ENCODE data around the gene DUOXA1.
A peak's percentile ranks its signal among the peaks of the same experiment; 100 is the strongest.

Gene DUOXA1

DNA sequence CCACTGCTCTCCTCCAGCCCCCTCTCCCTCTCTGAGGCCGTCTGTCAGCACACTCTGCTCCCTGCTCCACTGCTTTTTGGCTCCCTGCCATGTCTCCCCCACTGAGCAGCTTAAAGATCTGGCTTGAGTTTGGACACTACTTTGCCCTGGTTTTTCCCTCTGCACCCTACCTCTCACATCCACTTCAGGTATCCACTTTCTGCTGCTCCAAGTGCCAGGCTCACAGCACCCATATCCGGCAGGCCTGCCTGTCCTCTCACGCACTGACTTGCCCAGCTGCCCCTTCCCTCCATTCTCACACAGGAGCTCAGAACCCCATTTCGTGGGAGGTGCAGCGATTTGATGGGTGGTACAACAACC lies 3.9 kb upstream of the DUOXA1 start:
- no peaks in the 10 kb centered on the region for H3K36me3 ChIP-seq (ENCODE audit: control insufficient read depth, insufficient read depth, low read length)
- WGBS, 2 experiments = 82 to 85% methylated on average over 5 of the region's 5 CpGs
- no peaks in the 10 kb centered on the region for H3K4me1 ChIP-seq (ENCODE audit: control insufficient read depth, insufficient read depth, low read length)
- H3K27me3 ChIP-seq (ENCODE audit: control insufficient read depth, insufficient read depth, low read length, poor library complexity, severe bottlenecking) = peaks cover 85% of the 10 kb centered on the region
- H3K9me3 ChIP-seq (ENCODE audit: control insufficient read depth, low read length) = no peaks in the 10 kb centered on the region
- no peak overlapping the region for H3K4me3 ChIP-seq (ENCODE audit: insufficient read depth, low read depth, low read length)
- H3K27ac ChIP-seq (ENCODE audit: insufficient read depth, low read depth, low read length, poor library complexity, severe bottlenecking) = no peak overlapping the region

DNA sequence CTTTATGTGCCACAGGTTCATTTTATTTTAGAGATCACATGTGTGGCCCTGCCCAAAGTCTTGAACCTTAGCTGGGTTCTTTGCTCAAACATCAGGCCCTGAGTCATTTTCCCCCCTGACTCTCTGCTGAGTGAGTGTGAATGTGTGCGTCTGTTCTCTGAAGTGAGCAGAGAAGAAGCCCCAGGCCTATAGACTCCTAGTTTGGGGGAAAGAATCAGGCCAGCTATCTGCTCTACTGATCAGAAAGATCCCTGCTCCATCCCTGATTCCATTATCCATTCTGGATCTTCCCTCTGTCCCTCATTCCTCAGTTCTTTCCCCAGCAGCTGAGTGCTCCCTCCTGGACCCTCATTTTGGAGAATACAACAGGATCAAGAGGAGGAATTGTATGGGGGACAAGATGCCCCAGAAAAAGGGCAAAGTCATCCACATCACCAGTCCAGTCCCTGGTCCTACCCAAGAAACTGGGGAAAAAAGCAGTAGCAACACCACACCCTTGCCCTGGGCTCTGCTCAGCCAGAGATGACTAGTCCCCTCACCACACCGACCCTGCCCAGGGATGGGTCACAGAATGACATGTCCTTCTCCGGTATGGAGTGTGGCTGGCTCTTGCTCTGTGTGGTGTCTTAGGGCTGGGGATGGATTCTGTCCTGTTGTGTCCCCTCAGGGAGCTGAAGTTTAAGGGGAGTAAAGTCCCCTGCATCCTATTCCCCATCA lies 3.3 kb upstream of the DUOXA1 start:
- no peak overlapping the region for H3K4me3 ChIP-seq (ENCODE audit: insufficient read depth, low read depth, low read length)
- no peaks in the 10 kb centered on the region for H3K36me3 ChIP-seq (ENCODE audit: control insufficient read depth, insufficient read depth, low read length)
- H3K4me1 ChIP-seq (ENCODE audit: control insufficient read depth, insufficient read depth, low read length) = no peaks in the 10 kb centered on the region
- WGBS, 2 experiments = 82 to 91% methylated on average over 3 of the region's 3 CpGs
- no peaks in the 10 kb centered on the region for H3K9me3 ChIP-seq (ENCODE audit: control insufficient read depth, low read length)
- H3K27ac ChIP-seq (ENCODE audit: insufficient read depth, low read depth, low read length, poor library complexity, severe bottlenecking) = no peak overlapping the region
- peaks cover 90% of the 10 kb centered on the region for H3K27me3 ChIP-seq (ENCODE audit: control insufficient read depth, insufficient read depth, low read length, poor library complexity, severe bottlenecking)

DNA sequence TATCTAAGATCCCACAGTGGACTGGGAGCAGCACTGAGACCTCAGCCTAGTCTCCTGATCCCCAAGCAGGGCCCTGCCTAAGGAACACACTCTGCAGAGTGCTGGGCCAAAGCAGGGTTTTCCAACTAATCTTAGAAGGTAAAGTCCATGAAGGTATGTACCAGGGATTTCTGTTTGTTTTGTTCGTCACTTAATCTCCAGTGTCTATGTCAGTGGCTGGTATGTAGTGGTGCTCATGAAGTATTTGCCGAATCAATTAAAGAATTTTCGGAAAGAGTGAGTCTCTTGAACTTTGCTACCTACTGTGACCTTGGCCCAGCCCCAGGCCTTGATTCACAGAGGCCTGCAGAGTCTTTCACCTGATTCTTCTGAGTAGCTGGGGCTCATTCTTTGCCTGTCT lies 1.8 kb upstream of the DUOXA1 start:
- Histone ChIP-seq H3K9me3 (ENCODE audit: control insufficient read depth, low read length) (no peaks in the 10 kb centered on the region), H3K4me1 (ENCODE audit: control insufficient read depth, insufficient read depth, low read length) (no peaks in the 10 kb centered on the region), H3K4me3 (ENCODE audit: insufficient read depth, low read depth, low read length) (no peak overlapping the region), H3K36me3 (ENCODE audit: control insufficient read depth, insufficient read depth, low read length) (no peaks in the 10 kb centered on the region), H3K27ac (ENCODE audit: insufficient read depth, low read depth, low read length, poor library complexity, severe bottlenecking) (no peak overlapping the region), H3K27me3 (ENCODE audit: control insufficient read depth, insufficient read depth, low read length, poor library complexity, severe bottlenecking) (peaks cover 100% of the 10 kb centered on the region)
- WGBS, 2 experiments = 87 to 91% methylated on average over 3 of the region's 3 CpGs

DNA sequence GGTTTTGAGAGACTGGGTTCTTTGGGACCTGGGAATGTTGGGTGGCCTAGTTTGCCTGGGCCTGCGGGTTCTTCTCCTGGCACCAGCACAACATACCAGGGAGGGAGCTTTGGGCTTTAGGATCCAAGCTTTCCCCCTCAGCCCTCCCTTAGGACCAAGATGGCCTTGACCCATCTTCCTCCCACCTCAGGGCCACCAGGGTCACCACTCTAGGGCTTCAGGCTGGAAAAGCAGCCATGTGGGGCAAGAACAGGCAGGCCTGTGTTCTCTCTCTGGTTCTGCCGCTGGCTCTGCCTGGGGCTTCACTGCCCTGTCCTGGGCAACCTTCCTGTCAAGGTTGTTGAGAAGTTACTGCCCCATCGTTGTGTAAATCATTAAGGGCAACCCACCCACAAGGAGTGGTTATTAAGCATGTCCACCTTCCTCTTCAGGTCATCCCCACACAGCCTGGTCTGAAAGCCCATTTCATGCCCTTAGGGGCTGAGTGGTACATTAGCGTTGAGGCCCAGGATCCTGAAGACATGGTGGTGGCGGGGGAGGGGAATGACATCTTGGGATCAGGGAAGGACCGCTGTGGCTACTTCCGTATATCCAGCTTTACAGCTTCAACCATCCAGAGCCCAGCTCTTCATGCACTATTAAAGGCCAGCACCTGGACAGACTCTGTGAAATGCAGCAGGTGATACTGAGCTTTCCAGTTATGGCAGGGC lies 767 bp upstream of the DUOXA1 start:
- H3K27ac ChIP-seq (ENCODE audit: insufficient read depth, low read depth, low read length, poor library complexity, severe bottlenecking) = no peak overlapping the region
- H3K36me3 ChIP-seq (ENCODE audit: control insufficient read depth, insufficient read depth, low read length) = no peaks in the 10 kb centered on the region
- H3K9me3 ChIP-seq (ENCODE audit: control insufficient read depth, low read length) = no peaks in the 10 kb centered on the region
- H3K4me1 ChIP-seq (ENCODE audit: control insufficient read depth, insufficient read depth, low read length) = no peaks in the 10 kb centered on the region
- peaks cover 100% of the 10 kb centered on the region for H3K27me3 ChIP-seq (ENCODE audit: control insufficient read depth, insufficient read depth, low read length, poor library complexity, severe bottlenecking)
- WGBS, 2 experiments = 86 to 88% methylated on average over 7 of the region's 7 CpGs
- no peak overlapping the region for H3K4me3 ChIP-seq (ENCODE audit: insufficient read depth, low read depth, low read length)

DNA sequence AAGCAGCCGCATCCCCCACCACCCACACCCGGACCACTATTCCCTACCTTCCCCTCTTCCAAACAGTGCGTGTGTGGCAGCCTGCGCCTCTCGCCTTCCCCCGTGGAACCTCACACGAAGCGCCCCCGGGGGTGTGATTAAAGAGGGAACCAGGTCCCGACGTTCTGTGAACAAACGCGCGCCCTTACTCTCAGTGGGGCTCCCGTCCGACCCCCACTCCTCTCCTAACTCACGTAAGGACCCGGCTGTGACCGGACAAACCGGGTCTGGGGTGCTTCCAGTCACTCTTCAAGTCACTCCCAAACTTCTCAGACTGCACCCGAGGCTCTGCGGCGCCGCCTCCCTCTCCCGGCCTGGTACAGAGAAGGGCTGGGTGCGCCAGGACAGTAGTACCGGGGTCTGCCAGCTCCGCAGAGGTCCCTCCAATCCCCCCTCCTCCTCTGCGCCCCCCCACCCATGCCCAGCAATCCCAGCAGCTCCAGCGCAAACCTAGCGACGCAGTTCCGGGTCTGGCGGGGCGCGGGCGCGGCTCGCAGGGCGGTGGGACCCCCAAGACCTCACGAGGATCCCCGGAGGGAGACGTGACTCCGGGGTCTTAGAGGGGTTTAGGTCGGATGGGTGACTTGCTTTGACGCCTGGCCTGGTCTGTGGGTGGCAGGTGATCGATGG lies 574 bp downstream of the DUOXA1 start:
- Histone ChIP-seq H3K27ac (ENCODE audit: insufficient read depth, low read depth, low read length, poor library complexity, severe bottlenecking) (no peak overlapping the region), H3K4me3 (ENCODE audit: insufficient read depth, low read depth, low read length) (peak overlapping the region; percentile 16), H3K4me1 (ENCODE audit: control insufficient read depth, insufficient read depth, low read length) (no peaks in the 10 kb centered on the region), H3K36me3 (ENCODE audit: control insufficient read depth, insufficient read depth, low read length) (no peaks in the 10 kb centered on the region), H3K27me3 (ENCODE audit: control insufficient read depth, insufficient read depth, low read length, poor library complexity, severe bottlenecking) (peaks cover 98% of the 10 kb centered on the region), H3K9me3 (ENCODE audit: control insufficient read depth, low read length) (no peaks in the 10 kb centered on the region)
- 9% methylated on average over 47 of the region's 47 CpGs for WGBS, 2 experiments

DNA sequence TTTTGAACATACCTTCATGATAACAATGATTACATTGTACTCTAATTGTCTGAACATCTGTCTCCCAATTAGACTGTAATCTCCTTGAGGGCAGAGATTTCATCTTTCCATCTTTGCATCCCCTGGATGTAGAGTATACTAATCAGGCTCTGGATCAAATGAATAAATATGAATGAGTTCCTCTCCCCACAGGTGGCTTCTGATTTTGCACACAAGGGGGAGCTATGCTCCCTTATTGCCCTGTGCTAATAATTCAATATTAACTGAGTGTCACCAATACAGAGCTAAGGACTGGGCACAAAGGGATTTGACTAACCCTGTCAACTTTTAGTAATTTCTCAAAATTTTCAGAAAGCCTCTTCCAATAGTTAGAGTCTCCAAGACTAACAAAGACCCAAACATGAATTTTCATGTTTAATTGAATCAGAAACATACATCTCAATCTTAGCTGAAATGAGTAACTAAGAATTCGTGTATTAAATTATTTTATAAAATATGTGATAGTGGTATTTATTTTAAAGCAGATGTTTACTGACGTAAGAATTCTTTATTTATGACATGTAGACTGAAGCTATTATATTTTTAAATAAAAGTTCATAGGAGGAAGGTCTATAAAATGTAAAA lies 3.0 kb downstream of the DUOXA1 start:
- Histone ChIP-seq H3K9me3 (ENCODE audit: control insufficient read depth, low read length) (no peaks in the 10 kb centered on the region), H3K27ac (ENCODE audit: insufficient read depth, low read depth, low read length, poor library complexity, severe bottlenecking) (no peak overlapping the region), H3K36me3 (ENCODE audit: control insufficient read depth, insufficient read depth, low read length) (no peaks in the 10 kb centered on the region), H3K4me3 (ENCODE audit: insufficient read depth, low read depth, low read length) (no peak overlapping the region), H3K27me3 (ENCODE audit: control insufficient read depth, insufficient read depth, low read length, poor library complexity, severe bottlenecking) (peaks cover 81% of the 10 kb centered on the region), H3K4me1 (ENCODE audit: control insufficient read depth, insufficient read depth, low read length) (no peaks in the 10 kb centered on the region)
- 87% methylated on average over 2 of the region's 2 CpGs; no CpG with 5 or more reads in 1 of the 2 experiments for WGBS, 2 experiments

DNA sequence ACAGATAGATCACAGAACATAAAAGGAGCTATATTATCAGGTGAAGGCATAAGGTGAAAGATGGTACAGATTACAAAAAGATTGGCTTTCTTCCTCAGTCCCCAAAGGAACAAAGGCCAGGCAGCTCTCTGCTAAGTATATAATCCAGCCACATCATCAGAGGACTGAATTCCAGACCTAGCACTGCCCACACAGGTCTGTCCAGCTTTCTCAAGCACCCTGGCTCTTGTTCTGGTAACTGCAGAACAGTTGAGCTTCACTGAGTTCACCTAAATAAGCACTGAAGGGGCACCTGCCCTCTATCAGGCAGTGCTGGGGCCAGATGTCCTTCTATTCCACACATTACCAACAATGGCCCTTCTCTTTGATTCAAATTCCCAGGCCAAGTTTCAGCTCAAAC lies 6.3 kb downstream of the DUOXA1 start:
- no peaks in the 10 kb centered on the region for H3K4me1 ChIP-seq (ENCODE audit: control insufficient read depth, insufficient read depth, low read length)
- H3K36me3 ChIP-seq (ENCODE audit: control insufficient read depth, insufficient read depth, low read length) = no peaks in the 10 kb centered on the region
- H3K9me3 ChIP-seq (ENCODE audit: control insufficient read depth, low read length) = no peaks in the 10 kb centered on the region
- peaks cover 49% of the 10 kb centered on the region for H3K27me3 ChIP-seq (ENCODE audit: control insufficient read depth, insufficient read depth, low read length, poor library complexity, severe bottlenecking)
- no peak overlapping the region for H3K4me3 ChIP-seq (ENCODE audit: insufficient read depth, low read depth, low read length)
- no peak overlapping the region for H3K27ac ChIP-seq (ENCODE audit: insufficient read depth, low read depth, low read length, poor library complexity, severe bottlenecking)

DNA sequence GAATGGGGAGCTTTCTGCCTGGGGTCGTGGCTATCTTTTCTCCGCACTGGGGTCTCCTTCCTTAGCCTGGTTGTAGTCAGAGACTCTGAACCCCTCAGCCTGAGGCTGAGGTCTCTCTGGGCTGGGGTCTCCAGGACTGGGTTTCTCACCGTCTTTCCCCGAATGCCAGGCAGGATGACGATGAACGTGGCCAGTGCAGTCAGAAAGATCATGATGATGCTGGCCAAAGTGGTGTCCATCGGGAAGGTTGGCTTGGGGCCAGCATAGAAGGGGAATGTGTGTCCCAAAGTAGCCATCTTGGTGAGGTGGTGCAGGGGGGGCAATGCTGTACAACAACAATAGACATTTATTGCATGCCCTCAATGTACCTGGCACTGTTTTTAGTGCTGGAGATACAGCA lies 7.0 kb downstream of the DUOXA1 start:
- WGBS, 2 experiments = 87 to 89% methylated on average over 7 of the region's 7 CpGs
- Histone ChIP-seq H3K27me3 (ENCODE audit: control insufficient read depth, insufficient read depth, low read length, poor library complexity, severe bottlenecking) (peaks cover 46% of the 10 kb centered on the region), H3K36me3 (ENCODE audit: control insufficient read depth, insufficient read depth, low read length) (no peaks in the 10 kb centered on the region)

DNA sequence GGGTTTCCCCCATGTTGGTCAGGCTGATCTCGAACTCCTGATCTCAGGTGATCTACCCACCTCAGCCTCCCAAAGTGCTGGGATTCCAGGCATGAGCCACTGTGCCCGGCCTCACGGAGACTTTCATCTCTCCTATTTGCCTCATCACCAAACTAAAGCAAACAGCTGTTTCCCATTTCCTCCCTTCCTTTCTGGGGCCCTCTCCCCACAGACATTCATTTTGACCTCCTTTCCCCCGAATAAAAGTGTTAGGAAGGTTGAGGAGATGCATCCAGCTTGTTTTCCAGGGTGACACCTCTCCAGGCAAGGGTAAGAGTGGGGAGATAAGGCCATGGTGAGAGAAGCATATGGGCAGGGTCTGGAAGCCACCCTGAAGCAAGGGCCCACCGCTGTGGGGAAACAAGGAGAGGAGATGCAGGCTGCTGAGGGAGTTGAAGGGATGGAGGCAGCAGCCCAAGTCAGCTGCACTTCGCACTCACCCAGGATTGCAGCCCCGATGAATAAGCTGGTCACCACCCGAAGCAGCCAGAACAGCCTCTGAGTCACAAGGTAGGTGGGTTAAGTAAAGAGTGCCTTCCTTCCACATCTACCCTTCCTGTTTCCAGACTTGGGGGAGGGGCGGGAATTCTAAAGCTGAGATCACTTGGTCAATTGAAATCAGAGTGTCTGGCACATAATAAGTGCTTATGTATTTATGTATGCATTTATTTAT lies 7.8 kb downstream of the DUOXA1 start:
- no peaks in the 10 kb centered on the region for H3K36me3 ChIP-seq (ENCODE audit: control insufficient read depth, insufficient read depth, low read length)
- no peak overlapping the region for H3K27ac ChIP-seq (ENCODE audit: insufficient read depth, low read depth, low read length, poor library complexity, severe bottlenecking)
- no peak overlapping the region for H3K4me3 ChIP-seq (ENCODE audit: insufficient read depth, low read depth, low read length)
- H3K4me1 ChIP-seq (ENCODE audit: control insufficient read depth, insufficient read depth, low read length) = no peaks in the 10 kb centered on the region
- WGBS, 2 experiments = 77 to 78% methylated on average over 8 to 9 of the region's 9 CpGs
- peaks cover 46% of the 10 kb centered on the region for H3K27me3 ChIP-seq (ENCODE audit: control insufficient read depth, insufficient read depth, low read length, poor library complexity, severe bottlenecking)
- H3K9me3 ChIP-seq (ENCODE audit: control insufficient read depth, low read length) = no peaks in the 10 kb centered on the region

More for the DNA sequence above, 7.0 kb downstream of the DUOXA1 start:
- H3K4me3 ChIP-seq (ENCODE audit: insufficient read depth, low read depth, low read length) = no peak overlapping the region
- H3K4me1 ChIP-seq (ENCODE audit: control insufficient read depth, insufficient read depth, low read length) = no peaks in the 10 kb centered on the region
- H3K27ac ChIP-seq (ENCODE audit: insufficient read depth, low read depth, low read length, poor library complexity, severe bottlenecking) = no peak overlapping the region
- no peaks in the 10 kb centered on the region for H3K9me3 ChIP-seq (ENCODE audit: control insufficient read depth, low read length)
